ENCODE measurements around the gene DNAJB6. TPM values are rescaled to one million over a fixed set of nuclear protein-coding genes. Genes with fewer than 3 reads are reported as not detected.
A peak's percentile ranks its signal among the peaks of the same experiment; 100 is the strongest.
"Not testable (repeated sequence)": the region's sequence is repeated elsewhere in the genome, so short reads cannot be mapped to it uniquely, and the experiment has no call there.

DNAJB6 gene
- total RNA-seq, 2 donors from 2014 or later = 113 to 118 TPM

GRCh38 chr7:157445956-157446295 lies 109.1 kb downstream of the DNAJB6 start:
- H3K27ac Mint-ChIP-seq = no peak overlapping the region
- no peaks in the 10 kb centered on the region for H3K36me3 Mint-ChIP-seq (ENCODE audit: low read depth)
- no peaks in the 10 kb centered on the region for H3K9me3 Mint-ChIP-seq
- no peak for ATAC-seq (replicated peaks)
- no peak overlapping the region for H3K4me3 Mint-ChIP-seq
- no peaks in the 10 kb centered on the region for H3K27me3 Mint-ChIP-seq
- H3K4me1 Mint-ChIP-seq = no peaks in the 10 kb centered on the region

- ATAC-seq (replicated peaks) = no peak
Measured at GRCh38 chr7:157446322-157446721, 109.5 kb downstream of the DNAJB6 start.

DNA sequence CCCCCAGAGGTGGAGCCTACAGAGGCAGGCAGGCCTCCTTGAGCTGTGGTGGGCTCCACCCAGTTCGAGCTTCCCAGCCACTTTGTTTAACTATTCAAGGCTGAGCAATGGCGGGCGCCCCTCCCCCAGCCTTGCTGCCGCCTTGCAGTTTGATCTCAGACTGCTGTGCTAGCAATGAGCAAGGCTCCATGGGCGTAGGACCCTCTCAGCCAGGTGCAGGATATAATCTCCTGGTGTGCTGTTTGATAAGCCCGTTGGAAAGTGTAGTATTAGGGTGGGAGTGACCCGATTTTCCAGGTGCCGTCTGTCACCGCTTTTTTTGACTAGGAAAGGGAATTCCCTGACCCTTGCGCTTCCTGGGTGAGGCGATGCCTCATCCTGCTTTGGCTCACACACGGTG lies 117.2 kb downstream of the DNAJB6 start:
- not testable (repeated sequence) for H3K27ac Mint-ChIP-seq; H3K27me3 Mint-ChIP-seq; H3K4me1 Mint-ChIP-seq; H3K4me3 Mint-ChIP-seq; ATAC-seq (replicated peaks); H3K36me3 Mint-ChIP-seq (ENCODE audit: low read depth); H3K9me3 Mint-ChIP-seq

More at GRCh38 chr7:157446322-157446721, 109.5 kb downstream of the DNAJB6 start:
- no peak overlapping the region for H3K27ac Mint-ChIP-seq
- H3K36me3 Mint-ChIP-seq (ENCODE audit: low read depth) = no peaks in the 10 kb centered on the region
- no peaks in the 10 kb centered on the region for H3K4me1 Mint-ChIP-seq
- no peaks in the 10 kb centered on the region for H3K27me3 Mint-ChIP-seq
- H3K9me3 Mint-ChIP-seq = no peaks in the 10 kb centered on the region
- H3K4me3 Mint-ChIP-seq = no peak overlapping the region

GRCh38 chr7:157457355-157458253 lies 120.8 kb downstream of the DNAJB6 start:
- Mint-ChIP-seq H3K27me3 (peaks cover 5% of the 10 kb centered on the region), H3K27ac (no peak overlapping the region), H3K4me3 (no peak overlapping the region), H3K9me3 (peaks cover 5% of the 10 kb centered on the region), H3K4me1 (peaks cover 5% of the 10 kb centered on the region), H3K36me3 (ENCODE audit: low read depth) (no peaks in the 10 kb centered on the region)
- no peak for ATAC-seq (replicated peaks)

GRCh38 chr7:157458254-157458633 lies 121.4 kb downstream of the DNAJB6 start:
- no peaks in the 10 kb centered on the region for H3K9me3 Mint-ChIP-seq
- H3K36me3 Mint-ChIP-seq (ENCODE audit: low read depth) = no peaks in the 10 kb centered on the region
- H3K27me3 Mint-ChIP-seq = peaks cover 5% of the 10 kb centered on the region
- H3K4me3 Mint-ChIP-seq = no peak overlapping the region
- H3K4me1 Mint-ChIP-seq = peaks cover 9% of the 10 kb centered on the region
- H3K27ac Mint-ChIP-seq = no peak overlapping the region
- ATAC-seq (replicated peaks) = no peak

GRCh38 chr7:157459966-157460365 lies 123.2 kb downstream of the DNAJB6 start:
- Mint-ChIP-seq H3K4me3 (no peak overlapping the region), H3K27me3 (peaks cover 5% of the 10 kb centered on the region), H3K27ac (no peak overlapping the region), H3K4me1 (peaks cover 9% of the 10 kb centered on the region), H3K9me3 (no peaks in the 10 kb centered on the region), H3K36me3 (ENCODE audit: low read depth) (no peaks in the 10 kb centered on the region)
- ATAC-seq (replicated peaks) = no peak

GRCh38 chr7:157460721-157461120 lies 123.9 kb downstream of the DNAJB6 start:
- H3K36me3 Mint-ChIP-seq (ENCODE audit: low read depth) = no peaks in the 10 kb centered on the region
- no peaks in the 10 kb centered on the region for H3K9me3 Mint-ChIP-seq
- H3K27me3 Mint-ChIP-seq = peaks cover 5% of the 10 kb centered on the region
- H3K4me1 Mint-ChIP-seq = peaks cover 9% of the 10 kb centered on the region
- ATAC-seq (replicated peaks) = no peak
- no peak overlapping the region for H3K4me3 Mint-ChIP-seq
- no peak overlapping the region for H3K27ac Mint-ChIP-seq

- H3K4me1 Mint-ChIP-seq = peaks cover 9% of the 10 kb centered on the region
- no peak overlapping the region for H3K27ac Mint-ChIP-seq
- no peaks in the 10 kb centered on the region for H3K9me3 Mint-ChIP-seq
- ATAC-seq (replicated peaks) = no peak
- H3K4me3 Mint-ChIP-seq = no peak overlapping the region
- no peaks in the 10 kb centered on the region for H3K36me3 Mint-ChIP-seq (ENCODE audit: low read depth)
- H3K27me3 Mint-ChIP-seq = peaks cover 5% of the 10 kb centered on the region
Measured at GRCh38 chr7:157461573-157462418, 125.0 kb downstream of the DNAJB6 start.

DNA sequence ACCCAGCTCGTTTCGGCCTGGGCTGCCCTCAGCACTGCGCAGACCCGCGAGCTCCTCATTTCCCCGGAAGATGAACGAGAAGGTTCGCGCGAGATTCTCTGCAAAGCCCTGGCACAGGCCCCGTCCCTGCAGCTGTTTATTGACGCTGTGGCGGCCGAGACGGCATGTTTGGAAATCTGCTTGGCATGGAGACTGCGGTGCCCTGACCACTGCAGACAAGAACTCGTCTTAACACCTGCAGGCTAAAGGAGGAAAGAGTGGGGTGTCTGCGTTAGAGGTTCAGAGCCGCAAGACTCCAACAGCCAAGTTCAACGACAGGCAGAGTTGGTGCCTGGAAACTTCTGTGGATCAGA lies 125.6 kb downstream of the DNAJB6 start:
- H3K4me3 Mint-ChIP-seq = no peak overlapping the region

GRCh38 chr7:157462840-157463239 lies 126.0 kb downstream of the DNAJB6 start:
- Mint-ChIP-seq H3K9me3 (no peaks in the 10 kb centered on the region), H3K36me3 (ENCODE audit: low read depth) (no peaks in the 10 kb centered on the region), H3K4me3 (no peak overlapping the region), H3K27ac (peak overlapping the region; percentile 62), H3K4me1 (peaks cover 9% of the 10 kb centered on the region), H3K27me3 (peaks cover under 1% of the 10 kb centered on the region)
- no peak for ATAC-seq (replicated peaks)

More for the DNA sequence above, 125.6 kb downstream of the DNAJB6 start:
- Mint-ChIP-seq H3K4me1 (peaks cover 9% of the 10 kb centered on the region), H3K27ac (peak overlapping the region; percentile 62), H3K27me3 (peaks cover 3% of the 10 kb centered on the region), H3K9me3 (no peaks in the 10 kb centered on the region), H3K36me3 (ENCODE audit: low read depth) (no peaks in the 10 kb centered on the region)
- no peak for ATAC-seq (replicated peaks)

GRCh38 chr7:157463245-157463644 lies 126.4 kb downstream of the DNAJB6 start:
- Mint-ChIP-seq H3K9me3 (no peaks in the 10 kb centered on the region), H3K4me1 (peaks cover 9% of the 10 kb centered on the region), H3K27ac (peak overlapping the region; percentile 62), H3K4me3 (no peak overlapping the region), H3K27me3 (no peaks in the 10 kb centered on the region), H3K36me3 (ENCODE audit: low read depth) (no peaks in the 10 kb centered on the region)
- no peak for ATAC-seq (replicated peaks)

DNA sequence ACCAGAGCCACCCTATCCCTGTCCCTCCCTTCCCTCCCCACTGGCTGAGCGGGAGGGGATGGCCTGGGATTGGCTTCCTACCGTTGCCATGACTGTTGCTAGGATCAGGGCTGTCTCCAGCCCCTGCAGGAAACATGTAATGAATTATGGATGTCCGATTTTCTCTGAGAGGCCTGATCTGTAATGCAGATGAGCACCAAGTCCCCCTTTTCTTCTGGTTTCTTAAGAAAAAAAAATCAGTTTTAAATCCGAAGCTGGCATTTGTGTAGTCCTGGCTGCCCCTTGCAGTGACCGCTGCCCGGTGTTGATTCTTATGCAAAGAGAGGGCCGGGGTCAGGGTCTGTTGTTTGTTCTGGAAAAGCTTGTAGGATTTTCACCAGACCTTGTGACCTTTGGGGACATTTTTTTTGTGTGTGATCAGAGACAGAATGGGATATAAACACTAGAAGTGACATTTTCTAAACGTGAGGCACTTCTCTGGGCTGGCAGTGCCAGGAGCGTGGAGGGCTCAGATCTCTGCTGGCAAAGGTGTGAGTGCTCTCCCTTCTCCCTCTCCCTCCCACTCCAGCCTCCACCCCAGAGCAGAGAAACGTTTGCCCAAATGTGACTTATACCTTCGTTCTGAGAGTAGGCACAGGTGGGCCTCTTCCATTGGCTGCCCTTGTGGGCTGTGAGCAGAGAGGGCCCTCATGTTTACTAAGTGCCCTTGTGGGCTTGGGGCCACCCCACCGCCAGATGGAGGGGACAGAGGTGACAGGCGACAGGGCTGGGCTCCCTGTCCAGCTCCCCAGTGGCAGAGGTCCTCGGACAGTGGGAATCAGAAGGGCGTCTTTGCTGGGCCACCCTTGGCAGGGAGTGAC lies 127.5 kb downstream of the DNAJB6 start:
- Mint-ChIP-seq H3K4me1 (peaks cover 9% of the 10 kb centered on the region), H3K9me3 (no peaks in the 10 kb centered on the region), H3K4me3 (no peak overlapping the region), H3K36me3 (ENCODE audit: low read depth) (no peaks in the 10 kb centered on the region), H3K27ac (no peak overlapping the region), H3K27me3 (no peaks in the 10 kb centered on the region)
- ATAC-seq (replicated peaks) = no peak

- H3K27ac Mint-ChIP-seq = no peak overlapping the region
- ATAC-seq (replicated peaks) = no peak
- H3K4me1 Mint-ChIP-seq = peaks cover 9% of the 10 kb centered on the region
- H3K4me3 Mint-ChIP-seq = no peak overlapping the region
- H3K36me3 Mint-ChIP-seq (ENCODE audit: low read depth) = no peaks in the 10 kb centered on the region
- H3K9me3 Mint-ChIP-seq = no peaks in the 10 kb centered on the region
- H3K27me3 Mint-ChIP-seq = no peaks in the 10 kb centered on the region
Measured at GRCh38 chr7:157464971-157465886, 128.4 kb downstream of the DNAJB6 start.
